GM18502 (cell line): ENCODE results near the gene CORO2B.
"Not testable (repeated sequence)": the region's sequence is repeated elsewhere in the genome, so short reads cannot be mapped to it uniquely, and the experiment has no call there.

Experiments
- ATAC-seq: cut with Tn5 transposase; IDR thresholded peaks from one replicate; pipeline ENCODE4 v1.9.1; 2021; ENCODE audit warnings: mild to moderate bottlenecking; ENCODE audit not compliant: unreplicated experiment, poor library complexity

Gene CORO2B

DNA sequence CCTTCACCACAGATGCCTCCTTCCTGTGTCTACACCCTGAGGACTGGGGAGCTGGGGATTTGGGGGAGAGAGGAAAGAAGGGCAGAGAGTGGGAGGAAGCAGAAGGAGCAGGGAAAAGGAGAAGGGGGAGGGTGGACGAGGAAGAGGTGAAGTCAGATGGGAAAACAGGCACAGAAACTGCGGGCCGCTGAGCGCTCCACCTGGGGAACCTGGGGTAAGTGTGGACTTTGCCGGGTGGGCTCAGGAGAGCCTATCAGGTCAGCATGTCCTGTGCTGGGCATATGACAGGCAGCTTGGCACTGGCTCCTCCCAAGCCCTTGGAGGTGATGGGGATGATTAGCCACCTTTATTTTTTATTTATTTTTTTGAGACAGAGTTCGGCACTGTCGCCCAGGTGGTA is 62.6 kb downstream of the CORO2B start:
- no peak for ATAC-seq

DNA sequence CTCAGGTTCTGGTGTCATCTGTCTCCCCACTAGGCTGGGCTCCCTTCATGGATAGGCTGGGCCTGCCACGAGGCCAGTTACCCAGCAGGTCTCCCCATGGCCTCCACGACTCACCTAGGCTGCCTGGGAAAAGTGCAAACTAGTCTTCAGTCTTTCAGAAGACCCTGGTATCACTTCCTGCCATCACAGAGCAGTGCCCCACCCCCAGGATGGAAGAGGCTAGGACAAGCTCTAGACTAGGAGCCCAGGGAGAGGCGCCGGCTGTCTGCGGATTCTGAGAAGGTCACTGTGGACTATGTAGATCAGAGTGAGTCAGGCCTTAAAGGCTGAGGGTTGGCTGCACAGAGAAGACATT is 63.7 kb downstream of the CORO2B start:
- no peak for ATAC-seq

DNA sequence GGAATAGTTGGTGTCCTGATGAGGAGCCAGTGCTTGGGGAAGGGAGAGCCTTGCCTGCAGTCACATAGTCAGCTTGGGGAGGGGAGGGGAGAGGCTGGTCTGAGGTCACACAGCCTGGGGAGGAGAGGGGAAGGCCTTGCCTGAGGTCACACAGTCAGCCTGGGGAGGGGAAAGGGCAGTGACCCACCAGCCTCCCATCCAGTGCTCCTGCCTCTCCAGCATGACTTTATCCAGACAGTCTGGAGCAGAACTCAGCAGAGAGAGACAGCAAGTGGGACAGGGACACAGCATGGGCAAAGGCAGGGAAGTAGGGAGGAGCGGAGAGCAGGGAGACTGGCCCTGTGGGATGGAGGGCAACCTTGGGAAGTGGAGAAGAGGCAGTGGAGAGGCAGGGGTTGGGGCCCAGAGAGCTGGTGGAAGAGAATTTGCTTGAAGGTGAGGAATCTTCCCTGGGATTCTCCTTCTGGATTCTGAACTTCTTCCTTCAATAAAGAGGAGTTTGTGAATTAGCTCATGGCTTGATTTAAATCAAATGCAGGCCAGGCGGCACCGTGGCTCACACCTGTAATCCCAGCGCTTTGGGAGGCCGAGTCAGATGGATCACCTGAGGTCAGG is 64.5 kb downstream of the CORO2B start:
- no peak for ATAC-seq

DNA sequence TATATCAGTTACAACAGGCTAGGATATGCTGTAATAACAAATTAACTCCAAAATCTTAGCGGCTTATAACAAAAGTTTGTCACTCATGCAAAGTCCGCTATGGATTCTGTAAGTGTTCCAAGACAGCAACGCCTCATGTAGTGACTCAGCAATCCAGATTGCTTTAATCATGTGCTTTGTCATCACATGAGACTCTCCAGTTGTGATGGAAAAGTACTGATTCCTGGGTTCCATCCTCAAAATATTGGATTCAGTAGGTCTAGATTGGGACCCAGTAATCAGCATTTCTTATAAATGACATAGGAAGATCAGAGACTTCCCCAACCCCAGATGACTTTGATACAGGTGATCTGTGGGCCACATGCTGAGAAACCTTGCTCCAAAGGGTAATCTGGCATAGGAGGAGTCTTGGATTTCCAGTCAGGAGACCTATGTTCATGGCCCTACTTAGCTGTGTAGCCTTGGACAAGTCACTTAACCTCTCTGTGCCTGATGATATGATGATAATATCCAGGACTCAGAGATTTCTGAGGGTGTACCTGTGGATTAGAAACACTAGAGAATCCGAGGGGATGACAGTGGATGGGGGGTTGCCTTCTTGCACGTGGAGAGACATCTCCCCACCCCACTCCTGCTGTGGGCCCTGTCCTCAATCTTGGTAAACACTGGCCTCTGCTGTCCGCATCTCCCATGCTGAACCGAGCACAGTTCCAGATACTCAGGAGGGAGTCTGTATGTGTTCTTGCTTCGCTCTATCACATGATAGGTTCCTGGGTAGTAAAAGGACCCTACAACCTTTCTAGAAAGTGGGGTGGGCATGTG is 65.5 kb downstream of the CORO2B start:
- ATAC-seq: no peak

DNA sequence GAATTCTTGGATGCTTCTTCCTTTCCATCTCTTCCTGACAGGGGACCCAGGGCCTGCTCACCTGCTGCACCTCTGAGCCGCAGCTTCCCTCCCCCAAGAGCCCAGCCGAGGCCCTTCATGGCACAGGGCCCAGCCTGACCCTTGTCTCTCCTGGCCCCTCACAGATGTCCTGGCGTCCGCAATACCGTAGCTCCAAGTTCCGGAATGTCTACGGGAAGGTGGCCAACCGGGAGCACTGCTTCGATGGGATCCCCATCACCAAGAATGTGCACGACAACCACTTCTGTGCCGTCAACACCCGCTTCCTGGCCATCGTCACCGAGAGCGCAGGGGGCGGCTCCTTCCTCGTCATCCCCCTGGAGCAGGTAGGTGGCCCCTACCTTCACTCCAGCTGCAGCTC is 66.2 kb downstream of the CORO2B start:
- no peak for ATAC-seq

DNA sequence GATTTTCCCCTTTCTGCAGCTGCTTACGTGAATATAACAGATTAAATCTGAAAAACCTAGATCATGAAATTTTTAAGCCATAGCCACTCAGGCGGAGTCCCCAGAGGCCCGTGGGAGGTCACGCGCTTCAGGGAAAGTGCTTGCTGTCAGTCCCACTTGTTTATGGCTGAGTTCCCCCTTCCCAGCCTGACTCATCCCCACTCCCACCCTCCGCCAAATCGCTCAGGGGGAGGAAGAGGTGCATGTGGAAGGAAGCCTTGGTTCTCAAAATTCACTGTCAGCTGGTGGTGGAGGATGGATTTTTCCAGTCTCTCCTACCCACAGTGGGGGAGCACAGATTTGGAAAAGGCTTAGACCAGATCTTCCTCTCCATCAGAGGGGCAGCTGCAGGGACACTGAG is 67.4 kb downstream of the CORO2B start:
- ATAC-seq: no peak

DNA sequence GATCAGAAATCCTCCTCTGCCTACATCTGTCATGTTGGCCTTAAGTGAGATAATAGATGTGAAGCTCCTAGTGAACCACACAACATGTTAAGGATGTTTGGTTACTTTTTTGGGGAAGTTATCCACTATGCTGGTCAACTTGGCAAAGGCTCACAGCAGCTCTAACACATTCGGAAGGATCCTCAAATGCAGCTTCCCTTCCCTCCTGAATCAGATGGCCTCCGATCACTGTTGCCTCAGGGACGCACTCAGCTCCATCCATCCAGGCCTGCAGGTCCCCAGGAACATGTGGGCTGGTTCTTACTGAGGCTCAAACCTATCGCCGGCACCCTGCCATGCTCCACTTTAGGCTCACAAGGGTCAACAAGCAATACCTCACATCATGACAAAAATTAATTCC is 67.9 kb downstream of the CORO2B start:
- ATAC-seq: no peak

DNA sequence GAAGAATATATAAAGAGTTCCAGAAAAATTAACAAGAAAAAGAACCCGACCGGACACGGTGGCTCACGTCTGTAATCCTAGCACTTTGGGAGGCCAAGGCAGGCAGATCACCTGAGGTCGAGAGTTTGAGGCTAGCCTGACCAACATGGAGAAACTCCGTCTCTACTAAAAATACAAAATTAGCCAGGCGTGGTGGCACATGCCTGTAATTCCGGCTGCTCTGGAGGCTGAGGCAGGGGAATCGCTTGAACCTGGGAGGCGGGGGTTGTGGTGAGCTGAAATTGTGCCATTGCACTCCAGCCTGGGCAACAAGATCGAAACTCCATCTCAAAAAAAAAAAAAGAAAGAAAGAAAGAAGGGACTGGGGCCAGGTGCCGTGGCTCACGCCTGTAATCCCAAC is 68.6 kb downstream of the CORO2B start:
- not testable (repeated sequence) for ATAC-seq

DNA sequence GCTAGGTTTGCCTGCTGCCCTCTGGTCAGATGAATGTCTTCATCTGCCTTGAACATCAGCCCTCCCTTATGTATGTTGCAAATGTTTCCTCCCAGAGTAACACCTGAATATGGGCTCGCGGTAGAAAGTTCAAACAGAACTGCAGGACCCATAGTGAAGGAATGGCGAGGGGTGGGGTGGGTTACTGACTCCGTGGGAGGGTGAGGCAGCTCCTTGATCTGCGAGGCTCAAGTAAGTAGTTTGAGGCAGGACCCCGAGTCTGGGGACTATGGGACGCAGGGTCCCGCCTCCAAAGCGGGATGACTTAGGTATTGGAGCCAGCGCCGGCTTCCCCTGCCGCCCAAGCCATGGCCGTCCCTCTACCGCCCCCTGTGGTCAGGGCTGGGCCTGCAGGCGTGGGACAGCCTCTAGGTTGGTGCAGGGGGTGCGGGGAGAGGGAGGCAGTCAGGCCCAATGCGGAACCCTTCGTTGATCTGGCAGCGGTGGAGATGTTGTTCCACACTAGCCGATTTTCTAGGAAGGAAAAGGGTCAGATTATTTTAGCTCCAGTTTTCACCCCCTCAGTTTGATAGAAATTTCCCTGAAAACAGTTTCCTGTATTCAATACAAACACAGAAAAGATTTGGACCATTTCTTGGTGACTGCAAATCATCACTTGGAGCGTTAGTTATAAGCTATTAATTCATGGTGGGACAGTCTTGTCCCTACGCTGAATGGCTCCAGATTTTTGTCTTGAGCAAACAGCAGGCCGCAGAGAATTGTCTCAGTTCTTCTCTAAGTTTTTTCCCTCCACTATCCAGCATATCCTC is 72.3 kb downstream of the CORO2B start:
- no peak for ATAC-seq

DNA sequence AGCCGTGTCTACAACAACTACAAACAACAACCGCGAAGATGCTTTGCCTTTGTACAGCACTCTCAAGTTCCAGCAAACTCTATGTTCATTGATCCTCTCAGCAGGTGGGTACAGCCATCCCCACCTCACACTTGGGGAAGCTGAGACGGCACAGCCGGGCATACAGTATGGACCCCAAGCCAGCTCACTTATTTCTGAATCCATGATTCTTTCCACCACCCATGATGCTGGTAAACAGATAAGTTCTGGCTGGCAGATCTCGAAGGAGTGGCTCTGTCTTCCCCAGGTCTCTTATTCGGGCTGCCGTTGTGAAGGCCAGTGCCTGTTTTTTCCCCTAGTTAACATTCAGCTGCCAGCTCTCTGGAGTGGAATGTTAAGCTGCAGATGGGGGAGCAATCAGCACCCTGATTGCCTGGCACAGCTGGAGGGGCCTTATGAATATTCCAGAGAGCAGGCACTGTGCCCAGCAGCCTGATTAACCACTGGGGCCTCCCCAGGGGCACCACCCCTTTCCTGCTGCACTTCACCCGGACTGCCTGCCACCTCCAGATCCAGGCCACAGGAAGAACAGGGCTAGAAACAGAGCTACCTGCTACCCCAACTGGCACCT is 73.2 kb downstream of the CORO2B start:
- ATAC-seq: no peak

DNA sequence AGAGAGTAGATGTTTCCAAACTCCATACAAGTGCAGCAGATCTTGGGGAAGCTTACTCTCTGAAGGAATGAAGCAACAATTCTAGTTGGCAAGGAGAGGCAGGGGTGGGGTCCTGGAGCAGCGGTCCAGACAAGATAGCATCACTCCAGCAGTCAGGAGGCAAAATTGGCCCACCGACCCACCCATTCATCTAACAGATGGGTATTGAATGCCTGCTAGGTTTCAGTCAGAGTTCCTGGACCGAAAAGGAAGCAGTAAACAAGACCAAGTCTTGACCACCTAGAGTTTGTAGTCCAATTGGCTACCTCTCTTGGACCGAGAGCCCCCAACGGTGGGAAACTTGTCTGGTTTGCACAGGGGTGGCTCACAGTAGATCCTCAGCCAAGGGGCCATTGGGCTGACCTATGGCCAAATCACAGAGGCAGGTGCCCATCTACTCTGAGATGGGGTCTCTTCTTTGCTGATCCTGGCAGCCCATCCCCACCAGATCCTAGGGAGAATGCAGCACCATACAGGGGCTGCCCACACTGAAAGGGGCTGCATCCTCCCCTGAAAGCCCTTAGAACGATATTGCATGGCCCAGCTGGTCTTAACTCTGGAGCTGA is 74.3 kb downstream of the CORO2B start:
- no peak for ATAC-seq

DNA sequence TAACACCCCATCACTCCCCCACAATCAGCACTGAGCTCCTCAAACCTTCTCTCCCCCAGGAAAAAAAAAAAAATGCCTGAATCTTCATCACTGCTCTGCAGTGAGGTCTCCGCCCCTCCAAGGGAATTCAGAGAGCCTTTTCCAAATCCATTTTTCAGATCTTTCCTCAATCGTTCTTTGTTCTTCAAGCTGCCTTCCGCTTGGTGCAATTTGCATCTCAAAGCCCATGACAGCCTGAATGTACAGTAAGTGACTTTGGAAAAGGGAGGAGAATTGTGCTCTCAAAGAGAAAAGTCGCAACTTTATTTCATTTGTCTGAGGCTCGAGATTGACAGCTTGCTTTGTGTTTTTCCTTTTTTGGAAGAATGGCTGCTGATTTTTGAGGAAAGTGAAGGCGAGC is 75.0 kb downstream of the CORO2B start:
- ATAC-seq: no peak

DNA sequence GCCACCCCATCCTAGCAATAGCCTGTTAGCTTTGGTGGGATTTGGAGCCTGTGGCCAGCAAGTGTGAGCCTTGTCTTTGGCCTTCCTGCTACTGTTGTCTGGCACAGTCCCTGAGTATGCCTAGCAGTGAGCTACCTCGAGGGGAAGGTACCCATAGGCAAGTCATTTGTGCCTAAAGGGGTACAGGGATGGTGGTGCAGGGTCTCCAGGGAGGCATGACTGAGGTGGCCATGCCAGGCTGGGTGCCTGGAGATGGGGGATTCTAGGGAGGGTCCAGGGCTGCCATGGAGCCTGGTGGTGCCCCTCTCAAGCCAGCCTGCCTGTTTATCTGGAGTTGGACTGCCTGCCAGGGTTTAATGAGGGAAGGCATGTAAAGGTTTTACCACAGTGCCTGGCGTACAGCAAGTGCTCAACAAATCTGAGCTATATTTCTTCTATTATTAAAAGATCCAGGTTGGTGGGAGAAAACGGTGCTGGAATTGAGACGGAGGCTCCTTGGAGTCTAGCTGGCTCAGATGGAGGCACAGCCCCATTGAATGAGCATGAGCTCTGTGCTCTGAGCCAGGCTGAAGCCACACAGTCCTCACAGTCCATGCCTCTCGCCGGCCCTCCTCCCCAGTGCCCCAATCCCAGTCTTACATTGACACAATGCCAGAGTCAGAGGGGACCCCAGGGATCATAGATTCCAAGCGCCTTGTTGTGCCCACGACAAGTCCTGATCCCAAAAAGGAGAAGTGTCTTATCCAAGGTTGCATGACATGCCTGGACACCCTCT is 76.2 kb downstream of the CORO2B start:
- ATAC-seq: no peak

DNA sequence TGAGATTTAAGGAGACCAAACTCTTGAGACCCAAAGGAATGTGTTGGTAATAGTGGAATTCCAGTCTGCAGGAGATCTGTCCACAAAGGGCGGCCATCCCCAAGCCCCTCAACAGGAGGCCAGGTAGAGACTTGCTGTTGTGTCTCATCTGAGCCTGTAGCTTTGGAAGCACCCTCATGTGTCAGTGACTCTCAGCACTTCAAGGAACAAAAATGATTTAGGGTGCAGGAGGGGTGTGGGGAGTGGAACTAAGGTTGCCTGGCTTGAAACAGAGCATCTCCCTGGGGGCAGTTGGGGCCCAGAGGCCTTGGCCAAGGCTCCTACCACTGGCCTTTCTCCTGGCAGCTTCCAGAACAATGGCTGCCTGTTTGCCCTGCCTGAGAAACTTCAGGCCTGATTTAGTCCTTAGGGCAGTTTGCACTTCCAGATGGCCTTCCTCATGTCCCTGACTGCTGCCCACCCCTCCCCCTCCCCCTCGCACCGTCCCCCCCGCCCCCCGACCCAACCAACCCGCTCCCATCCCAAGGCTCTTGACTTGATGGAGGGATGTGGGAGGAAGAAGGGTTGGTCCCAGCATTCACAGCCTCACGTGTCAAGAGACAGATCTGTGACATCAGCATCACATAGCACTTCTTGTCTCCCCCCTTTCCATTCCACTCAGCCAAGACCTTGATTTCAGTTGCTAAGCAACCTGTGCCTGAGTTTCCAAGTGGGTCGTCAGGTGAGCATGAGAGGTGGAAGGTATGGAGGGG is 77.1 kb downstream of the CORO2B start:
- ATAC-seq: no peak

DNA sequence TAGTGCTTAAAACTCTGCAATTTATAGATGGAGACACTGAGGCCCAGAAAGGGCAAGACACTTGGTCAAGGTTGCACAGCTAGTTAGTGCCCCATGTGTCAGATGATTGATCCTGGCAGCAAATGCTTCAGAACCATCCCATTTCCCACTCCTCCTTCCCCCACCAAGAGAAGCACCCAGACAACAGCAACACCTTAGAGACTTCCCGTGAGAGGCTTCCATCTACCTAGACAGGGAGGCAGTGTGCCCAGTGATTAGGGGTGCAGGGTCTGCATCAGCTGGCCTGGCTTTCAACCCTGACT is 77.6 kb downstream of the CORO2B start:
- no peak for ATAC-seq

DNA sequence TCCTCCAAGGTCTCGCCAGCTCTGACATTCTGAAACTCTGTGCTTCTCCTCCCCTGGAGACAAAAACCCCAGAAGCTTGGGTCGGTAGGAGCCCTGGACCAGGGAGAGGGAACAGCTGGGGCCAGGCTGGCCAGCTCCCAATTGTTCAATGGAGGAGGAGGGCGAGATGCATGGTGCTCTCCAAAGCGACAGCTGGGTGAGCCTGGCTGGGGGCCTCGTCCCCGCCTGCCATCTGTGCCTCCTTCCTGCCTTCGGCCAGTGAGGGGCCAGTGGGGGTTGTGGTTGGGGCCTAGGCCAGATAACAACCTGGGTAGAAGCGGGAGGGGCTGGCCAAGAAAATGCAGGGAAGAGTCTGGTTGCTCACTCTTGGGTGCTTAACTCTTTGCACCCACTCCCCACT is 79.4 kb downstream of the CORO2B start:
- no peak for ATAC-seq

DNA sequence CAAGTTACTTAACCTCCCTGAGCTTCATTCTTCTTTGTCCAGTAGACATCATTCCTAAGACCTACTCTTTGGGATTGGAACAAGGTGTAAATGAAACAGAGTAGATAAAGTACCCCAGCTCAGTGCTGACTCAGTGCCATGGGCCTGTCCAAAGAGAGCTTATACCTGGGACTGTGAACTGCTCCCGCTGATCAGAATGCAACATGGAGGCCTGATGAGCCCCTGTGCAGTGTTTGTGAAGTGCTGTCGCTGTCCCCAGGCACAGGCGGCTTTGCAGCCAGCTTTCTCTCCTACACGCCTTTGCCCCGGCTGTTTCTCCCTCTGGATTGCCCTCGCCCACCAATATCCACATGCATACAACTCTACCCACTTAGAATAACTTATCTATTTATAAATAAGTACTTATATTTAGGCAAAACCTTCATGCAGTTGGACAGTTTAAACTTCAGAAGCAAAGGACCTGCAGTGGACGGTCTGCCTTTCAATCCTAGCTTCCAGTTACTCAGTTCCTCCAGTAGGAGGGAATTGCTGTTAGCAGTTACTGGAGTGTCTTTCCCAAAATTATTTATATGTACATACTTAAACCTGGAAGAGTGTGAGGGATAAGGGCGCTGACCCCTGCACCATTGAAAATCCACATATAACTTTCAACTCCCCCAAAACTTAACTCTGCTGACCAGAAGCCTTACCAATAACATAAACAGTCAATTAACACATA is 80.0 kb downstream of the CORO2B start:
- no peak for ATAC-seq

DNA sequence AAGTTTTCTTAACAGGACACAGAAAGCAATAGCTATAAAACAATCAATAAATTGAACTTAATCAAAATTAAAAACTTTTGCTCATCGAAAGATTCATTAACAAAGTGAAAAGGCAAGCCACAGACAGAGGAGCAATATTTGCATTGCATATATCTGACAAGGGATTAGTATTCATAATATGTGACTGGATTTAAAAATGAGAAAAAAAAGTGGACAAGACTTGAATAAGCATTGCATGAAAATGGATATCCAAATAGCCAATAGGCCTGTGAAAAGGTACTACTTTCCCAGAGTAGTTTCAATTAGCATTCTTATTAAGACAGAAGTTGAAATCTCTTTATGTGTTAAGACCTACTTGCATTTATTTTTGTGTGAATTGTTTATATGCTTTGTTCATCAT is 84.7 kb downstream of the CORO2B start:
- ATAC-seq: no peak
